ENCODE results near the gene CFAP210. TPM values are rescaled to one million over a fixed set of nuclear protein-coding genes. Genes with fewer than 3 reads are reported as not detected.
"Not testable (repeated sequence)": the region's sequence is repeated elsewhere in the genome, so short reads cannot be mapped to it uniquely, and the experiment has no call there.

Gene CFAP210
- total and polyA plus RNA-seq, 2 experiments from 2014 or later: 3.7 TPM; not detected in 1

DNA sequence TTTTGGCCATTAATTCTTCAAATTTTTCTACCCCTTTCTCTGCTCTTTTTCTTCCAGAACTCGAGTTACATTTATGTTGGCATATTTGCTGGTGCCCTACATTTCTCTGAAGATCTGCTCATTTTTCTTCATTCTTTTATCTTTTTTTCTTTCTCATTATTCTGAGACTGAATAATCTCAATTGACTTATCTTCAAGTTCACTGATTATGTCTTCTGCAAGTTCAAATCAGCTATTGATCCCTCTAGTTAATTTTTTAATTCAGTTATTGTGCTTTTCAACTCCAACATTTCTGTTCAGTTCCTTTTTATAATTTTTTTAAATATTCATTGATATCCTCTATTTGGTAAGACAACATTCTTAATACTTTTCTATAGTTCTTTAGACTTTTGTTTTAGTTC is 3.2 kb downstream of the CFAP210 start (continued):
- TF ChIP-seq, protein P1, sequence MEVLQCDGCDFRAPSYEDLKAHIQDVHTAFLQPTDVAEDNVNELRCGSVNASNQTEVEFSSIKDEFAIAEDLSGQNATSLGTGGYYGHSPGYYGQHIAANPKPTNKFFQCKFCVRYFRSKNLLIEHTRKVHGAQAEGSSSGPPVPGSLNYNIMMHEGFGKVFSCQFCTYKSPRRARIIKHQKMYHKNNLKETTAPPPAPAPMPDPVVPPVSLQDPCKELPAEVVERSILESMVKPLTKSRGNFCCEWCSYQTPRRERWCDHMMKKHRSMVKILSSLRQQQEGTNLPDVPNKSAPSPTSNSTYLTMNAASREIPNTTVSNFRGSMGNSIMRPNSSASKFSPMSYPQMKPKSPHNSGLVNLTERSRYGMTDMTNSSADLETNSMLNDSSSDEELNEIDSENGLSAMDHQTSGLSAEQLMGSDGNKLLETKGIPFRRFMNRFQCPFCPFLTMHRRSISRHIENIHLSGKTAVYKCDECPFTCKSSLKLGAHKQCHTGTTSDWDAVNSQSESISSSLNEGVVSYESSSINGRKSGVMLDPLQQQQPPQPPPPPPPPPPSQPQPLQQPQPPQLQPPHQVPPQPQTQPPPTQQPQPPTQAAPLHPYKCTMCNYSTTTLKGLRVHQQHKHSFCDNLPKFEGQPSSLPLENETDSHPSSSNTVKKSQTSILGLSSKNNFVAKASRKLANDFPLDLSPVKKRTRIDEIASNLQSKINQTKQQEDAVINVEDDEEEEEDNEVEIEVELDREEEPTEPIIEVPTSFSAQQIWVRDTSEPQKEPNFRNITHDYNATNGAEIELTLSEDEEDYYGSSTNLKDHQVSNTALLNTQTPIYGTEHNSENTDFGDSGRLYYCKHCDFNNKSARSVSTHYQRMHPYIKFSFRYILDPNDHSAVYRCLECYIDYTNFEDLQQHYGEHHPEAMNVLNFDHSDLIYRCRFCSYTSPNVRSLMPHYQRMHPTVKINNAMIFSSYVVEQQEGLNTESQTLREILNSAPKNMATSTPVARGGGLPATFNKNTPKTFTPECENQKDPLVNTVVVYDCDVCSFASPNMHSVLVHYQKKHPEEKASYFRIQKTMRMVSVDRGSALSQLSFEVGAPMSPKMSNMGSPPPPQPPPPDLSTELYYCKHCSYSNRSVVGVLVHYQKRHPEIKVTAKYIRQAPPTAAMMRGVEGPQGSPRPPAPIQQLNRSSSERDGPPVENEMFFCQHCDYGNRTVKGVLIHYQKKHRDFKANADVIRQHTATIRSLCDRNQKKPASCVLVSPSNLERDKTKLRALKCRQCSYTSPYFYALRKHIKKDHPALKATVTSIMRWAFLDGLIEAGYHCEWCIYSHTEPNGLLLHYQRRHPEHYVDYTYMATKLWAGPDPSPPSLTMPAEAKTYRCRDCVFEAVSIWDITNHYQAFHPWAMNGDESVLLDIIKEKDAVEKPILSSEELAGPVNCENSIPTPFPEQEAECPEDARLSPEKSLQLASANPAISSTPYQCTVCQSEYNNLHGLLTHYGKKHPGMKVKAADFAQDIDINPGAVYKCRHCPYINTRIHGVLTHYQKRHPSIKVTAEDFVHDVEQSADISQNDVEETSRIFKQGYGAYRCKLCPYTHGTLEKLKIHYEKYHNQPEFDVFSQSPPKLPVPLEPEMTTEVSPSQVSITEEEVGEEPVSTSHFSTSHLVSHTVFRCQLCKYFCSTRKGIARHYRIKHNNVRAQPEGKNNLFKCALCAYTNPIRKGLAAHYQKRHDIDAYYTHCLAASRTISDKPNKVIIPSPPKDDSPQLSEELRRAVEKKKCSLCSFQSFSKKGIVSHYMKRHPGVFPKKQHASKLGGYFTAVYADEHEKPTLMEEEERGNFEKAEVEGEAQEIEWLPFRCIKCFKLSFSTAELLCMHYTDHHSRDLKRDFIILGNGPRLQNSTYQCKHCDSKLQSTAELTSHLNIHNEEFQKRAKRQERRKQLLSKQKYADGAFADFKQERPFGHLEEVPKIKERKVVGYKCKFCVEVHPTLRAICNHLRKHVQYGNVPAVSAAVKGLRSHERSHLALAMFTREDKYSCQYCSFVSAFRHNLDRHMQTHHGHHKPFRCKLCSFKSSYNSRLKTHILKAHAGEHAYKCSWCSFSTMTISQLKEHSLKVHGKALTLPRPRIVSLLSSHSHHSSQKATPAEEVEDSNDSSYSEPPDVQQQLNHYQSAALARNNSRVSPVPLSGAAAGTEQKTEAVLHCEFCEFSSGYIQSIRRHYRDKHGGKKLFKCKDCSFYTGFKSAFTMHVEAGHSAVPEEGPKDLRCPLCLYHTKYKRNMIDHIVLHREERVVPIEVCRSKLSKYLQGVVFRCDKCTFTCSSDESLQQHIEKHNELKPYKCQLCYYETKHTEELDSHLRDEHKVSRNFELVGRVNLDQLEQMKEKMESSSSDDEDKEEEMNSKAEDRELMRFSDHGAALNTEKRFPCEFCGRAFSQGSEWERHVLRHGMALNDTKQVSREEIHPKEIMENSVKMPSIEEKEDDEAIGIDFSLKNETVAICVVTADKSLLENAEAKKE (CRISPR knock-in tag; IDR thresholded peaks at IDR 0.05): no peak
- TF ChIP-seq REST (IDR thresholded peaks at IDR 0.05; ENCODE audit: unreplicated experiment) (no peak), EZH2phosphoT487 (IDR thresholded peaks at IDR 0.05; ENCODE audit: unreplicated experiment) (no peak), POLR2AphosphoS5 (IDR thresholded peaks at IDR 0.05; ENCODE audit: low read depth) (no peak)

DNA sequence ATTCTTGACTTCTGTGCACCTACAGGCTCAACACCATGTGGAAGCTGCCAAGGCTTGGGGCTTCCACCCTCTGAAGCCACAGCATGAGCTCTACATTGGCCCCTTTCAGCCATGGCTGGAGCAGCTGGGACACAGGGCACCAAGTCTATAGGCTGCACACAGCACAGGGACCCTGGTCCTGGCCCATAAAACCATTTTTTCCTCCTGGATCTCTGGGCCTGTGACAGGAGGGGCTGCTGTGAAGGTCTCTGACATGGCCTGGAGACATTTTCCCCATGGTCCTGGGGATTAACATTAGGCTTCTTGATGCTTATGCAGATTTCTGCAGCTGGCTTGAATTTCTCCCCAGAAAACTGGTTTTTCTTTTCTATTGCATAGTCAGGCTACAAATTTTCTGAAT is 6.3 kb downstream of the CFAP210 start:
- H3K9me3 Mint-ChIP-seq: peaks cover 12% of the 10 kb centered on the region

GRCh38 chr2:169686825-169687224 is 7.4 kb downstream of the CFAP210 start:
- not testable (repeated sequence) for H3K27me3 ChIP-seq (ENCODE audit: insufficient read depth); DNase-seq (ENCODE audit: low spot score); H3F3A ChIP-seq (replicated peaks; ENCODE audit: low read depth); H3K79me2 ChIP-seq (replicated peaks; ENCODE audit: insufficient read depth); H3K27ac ChIP-seq (ENCODE audit: low read depth); H3K4me3 ChIP-seq; H4K20me1 ChIP-seq (replicated peaks; ENCODE audit: insufficient read depth); H3K4me2 ChIP-seq; ATAC-seq; H2AFZ ChIP-seq; H3K4me3 Mint-ChIP-seq; H3K36me3 ChIP-seq (ENCODE audit: insufficient read depth); H3K27me3 Mint-ChIP-seq (ENCODE audit: insufficient read depth, low read depth, poor library complexity); H3K9me2 ChIP-seq (ENCODE audit: insufficient read depth); H3K27ac Mint-ChIP-seq
- peaks cover 12% of the 10 kb centered on the region for H3K9me3 Mint-ChIP-seq
- peaks cover 15% of the 10 kb centered on the region for H3K36me3 Mint-ChIP-seq (ENCODE audit: low read depth)
- peaks cover 18% of the 10 kb centered on the region for H3K4me1 ChIP-seq (ENCODE audit: insufficient read depth)
- peaks cover 10% of the 10 kb centered on the region for H3K4me1 Mint-ChIP-seq

More for the DNA sequence above, 6.3 kb downstream of the CFAP210 start:
- not testable (repeated sequence) for H3K4me1 ChIP-seq (ENCODE audit: insufficient read depth); H3K27ac Mint-ChIP-seq; H3K79me2 ChIP-seq (replicated peaks; ENCODE audit: insufficient read depth); H3K36me3 ChIP-seq (ENCODE audit: insufficient read depth); H4K20me1 ChIP-seq (replicated peaks; ENCODE audit: insufficient read depth); H3K4me2 ChIP-seq; H3K9me2 ChIP-seq (ENCODE audit: insufficient read depth); H3K4me1 Mint-ChIP-seq; H3K4me3 Mint-ChIP-seq; H3F3A ChIP-seq (replicated peaks; ENCODE audit: low read depth); H2AFZ ChIP-seq; H3K27me3 Mint-ChIP-seq (ENCODE audit: insufficient read depth, low read depth, poor library complexity); DNase-seq (ENCODE audit: low spot score); H3K27me3 ChIP-seq (ENCODE audit: insufficient read depth); H3K4me3 ChIP-seq; H3K27ac ChIP-seq (ENCODE audit: low read depth); ATAC-seq
- H3K36me3 Mint-ChIP-seq (ENCODE audit: low read depth): peaks cover 15% of the 10 kb centered on the region

DNA sequence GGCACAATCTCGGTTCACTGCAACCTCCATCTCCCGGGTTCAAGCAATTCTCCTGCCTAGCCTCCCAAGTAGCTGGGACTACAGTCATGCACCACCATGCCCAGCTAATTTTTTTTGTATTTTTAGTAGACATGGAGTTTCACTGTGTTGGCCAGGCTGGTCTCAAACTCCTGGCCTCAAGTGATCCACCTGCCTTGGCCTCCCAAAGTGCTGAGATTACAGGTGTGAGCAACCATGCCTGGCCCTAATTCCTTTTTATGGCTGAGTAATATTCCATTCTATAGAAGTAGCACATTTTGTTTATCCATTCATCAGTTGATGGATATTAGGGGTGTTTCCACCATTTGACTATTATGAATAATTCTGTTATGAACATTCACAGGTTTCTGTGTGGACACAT is 9.5 kb downstream of the CFAP210 start:
- not testable (repeated sequence) for H3K79me2 ChIP-seq (replicated peaks; ENCODE audit: insufficient read depth); H3K4me3 ChIP-seq; H3K4me3 Mint-ChIP-seq; H2AFZ ChIP-seq; H3K27me3 ChIP-seq (ENCODE audit: insufficient read depth); H3F3A ChIP-seq (replicated peaks; ENCODE audit: low read depth); H3K4me2 ChIP-seq; H3K27ac ChIP-seq (ENCODE audit: low read depth); H4K20me1 ChIP-seq (replicated peaks; ENCODE audit: insufficient read depth); H3K27ac Mint-ChIP-seq; H3K9me2 ChIP-seq (ENCODE audit: insufficient read depth); H3K27me3 Mint-ChIP-seq (ENCODE audit: insufficient read depth, low read depth, poor library complexity); ATAC-seq; DNase-seq (ENCODE audit: low spot score); H3K36me3 ChIP-seq (ENCODE audit: insufficient read depth)
- Mint-ChIP-seq H3K36me3 (ENCODE audit: low read depth) (peaks cover 17% of the 10 kb centered on the region), H3K4me1 (peaks cover 10% of the 10 kb centered on the region), H3K9me3 (peaks cover 12% of the 10 kb centered on the region)
- H3K4me1 ChIP-seq (ENCODE audit: insufficient read depth): peaks cover 23% of the 10 kb centered on the region
